ENCODE data around the gene S1PR3.

S1PR3 gene

GRCh38 chr9:89010526-89011111, 19.4 kb downstream of the S1PR3 start:
- TF ChIP-seq, protein P1, sequence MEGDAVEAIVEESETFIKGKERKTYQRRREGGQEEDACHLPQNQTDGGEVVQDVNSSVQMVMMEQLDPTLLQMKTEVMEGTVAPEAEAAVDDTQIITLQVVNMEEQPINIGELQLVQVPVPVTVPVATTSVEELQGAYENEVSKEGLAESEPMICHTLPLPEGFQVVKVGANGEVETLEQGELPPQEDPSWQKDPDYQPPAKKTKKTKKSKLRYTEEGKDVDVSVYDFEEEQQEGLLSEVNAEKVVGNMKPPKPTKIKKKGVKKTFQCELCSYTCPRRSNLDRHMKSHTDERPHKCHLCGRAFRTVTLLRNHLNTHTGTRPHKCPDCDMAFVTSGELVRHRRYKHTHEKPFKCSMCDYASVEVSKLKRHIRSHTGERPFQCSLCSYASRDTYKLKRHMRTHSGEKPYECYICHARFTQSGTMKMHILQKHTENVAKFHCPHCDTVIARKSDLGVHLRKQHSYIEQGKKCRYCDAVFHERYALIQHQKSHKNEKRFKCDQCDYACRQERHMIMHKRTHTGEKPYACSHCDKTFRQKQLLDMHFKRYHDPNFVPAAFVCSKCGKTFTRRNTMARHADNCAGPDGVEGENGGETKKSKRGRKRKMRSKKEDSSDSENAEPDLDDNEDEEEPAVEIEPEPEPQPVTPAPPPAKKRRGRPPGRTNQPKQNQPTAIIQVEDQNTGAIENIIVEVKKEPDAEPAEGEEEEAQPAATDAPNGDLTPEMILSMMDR (IDR thresholded peaks at IDR 0.05; ENCODE audit: low read depth, low read length) = no peak

GRCh38 chr9:89011683-89012082, 20.4 kb downstream of the S1PR3 start:
- TF ChIP-seq, protein P1 (IDR thresholded peaks at IDR 0.05; ENCODE audit: low read depth, low read length) = no peak
- no peak overlapping the region for H3K4me3 ChIP-seq (ENCODE audit: low read depth, low read length)

More at GRCh38 chr9:89010526-89011111, 19.4 kb downstream of the S1PR3 start:
- no peak overlapping the region for H3K4me3 ChIP-seq (ENCODE audit: low read depth, low read length)

GRCh38 chr9:89012294-89013042, 21.2 kb downstream of the S1PR3 start:
- TF ChIP-seq, protein P1 (IDR thresholded peaks at IDR 0.05; ENCODE audit: low read depth, low read length) = no peak
- no peak overlapping the region for H3K4me3 ChIP-seq (ENCODE audit: low read depth, low read length)

- no peak overlapping the region for H3K4me3 ChIP-seq (ENCODE audit: low read depth, low read length)
- TF ChIP-seq, protein P1 (IDR thresholded peaks at IDR 0.05; ENCODE audit: low read depth, low read length) = no peak
These were observed 22.4 kb downstream of the S1PR3 start for GRCh38 chr9:89013660-89014059.

DNA sequence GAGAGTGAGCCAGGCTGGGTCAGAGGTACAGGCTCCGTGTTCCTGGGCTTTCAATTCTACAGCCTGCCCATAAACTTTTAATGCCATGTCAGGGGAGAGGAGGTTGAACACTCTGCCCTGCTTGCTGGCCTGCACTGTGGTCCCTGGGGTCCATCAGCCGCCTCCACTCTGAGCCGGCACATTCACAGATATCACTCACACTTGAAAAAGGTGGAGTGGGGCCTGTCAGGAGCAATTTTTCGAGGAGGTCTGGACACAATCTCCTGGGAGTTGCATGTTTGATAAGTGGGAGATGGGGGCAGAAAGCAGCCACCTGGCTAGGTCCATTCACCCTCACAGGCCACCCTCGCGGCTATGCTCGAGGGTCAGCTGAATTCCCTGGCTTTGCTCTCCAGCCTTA, 22.9 kb downstream of the S1PR3 start:
- TF ChIP-seq, protein P1 (IDR thresholded peaks at IDR 0.05; ENCODE audit: low read depth, low read length) = no peak
- no peak overlapping the region for H3K4me3 ChIP-seq (ENCODE audit: low read depth, low read length)

DNA sequence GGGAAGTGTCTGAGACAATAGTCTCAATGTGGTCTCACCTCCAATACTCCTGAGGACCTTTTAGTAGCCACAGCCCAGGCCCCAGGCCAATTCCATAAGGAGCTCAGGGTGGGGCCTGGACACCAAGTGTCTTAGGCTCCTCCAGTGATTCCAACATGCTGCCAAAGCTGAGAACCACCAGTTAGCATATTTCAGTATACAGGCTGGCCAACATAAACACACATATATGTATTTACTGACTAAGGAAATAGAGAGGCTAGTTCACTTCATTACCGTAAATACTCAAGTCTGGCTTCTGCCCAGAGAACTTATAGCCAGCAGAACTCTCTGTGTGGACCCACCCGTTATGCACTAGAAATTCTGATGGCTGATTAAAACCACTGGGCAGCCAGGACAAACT, 24.1 kb downstream of the S1PR3 start:
- no peak overlapping the region for H3K4me3 ChIP-seq (ENCODE audit: low read depth, low read length)
- TF ChIP-seq, protein P1 (IDR thresholded peaks at IDR 0.05; ENCODE audit: low read depth, low read length) = no peak

- no peak overlapping the region for H3K4me3 ChIP-seq (ENCODE audit: low read depth, low read length)
- TF ChIP-seq, protein P1 (IDR thresholded peaks at IDR 0.05; ENCODE audit: low read depth, low read length) = no peak
These were observed 29.5 kb downstream of the S1PR3 start for GRCh38 chr9:89020754-89021153.
